RWPE2 (cell line): ENCODE measurements around the gene FABP3.

Source experiments
- ATAC-seq: fragments of 200-7000 bp; cut with Tn5 transposase; 3 replicates; pipeline ENCODE4 v1.9.1; 2021; ENCODE audit warnings: low read depth
- DNase-seq: peaks from one replicate; pipeline ENCODE4 v3.0.0-alpha.2; 2020; ENCODE audit warnings: low spot score
- H3K27ac ChIP-seq: fragments of 450-650 bp; 2 replicates; pipeline ENCODE4 v1.5.1; 2017; ENCODE audit warnings: mild to moderate bottlenecking; ENCODE audit not compliant: poor library complexity, severe bottlenecking
- H3K27me3 ChIP-seq: fragments of 250-450 bp; sonication (Bioruptor Pico); 2 replicates; pipeline ENCODE4 v1.5.1; 2021; ENCODE audit warnings: mild to moderate bottlenecking, moderate library complexity; ENCODE audit not compliant: insufficient read depth, poor library complexity, severe bottlenecking
- H3K36me3 ChIP-seq: fragments of 250-450 bp; sonication (Bioruptor Pico); 2 replicates; pipeline ENCODE4 v1.5.1; 2020; ENCODE audit warnings: low read depth, mild to moderate bottlenecking, moderate library complexity
- H3K4me1 ChIP-seq: fragments of 250-450 bp; sonication (Bioruptor Pico); 2 replicates; pipeline ENCODE4 v1.5.1; 2021; ENCODE audit warnings: mild to moderate bottlenecking, moderate library complexity; ENCODE audit not compliant: insufficient read depth, poor library complexity, severe bottlenecking
- H3K4me3 ChIP-seq: fragments of 250-450 bp; sonication (Bioruptor Pico); 2 replicates; pipeline ENCODE4 v1.5.1; 2021; ENCODE audit warnings: mild to moderate bottlenecking, moderate library complexity; ENCODE audit not compliant: severe bottlenecking
- H3K9me3 ChIP-seq: fragments of 250-450 bp; sonication (Bioruptor Pico); 2 replicates; pipeline ENCODE4 v1.5.1; 2021; ENCODE audit warnings: mild to moderate bottlenecking, moderate library complexity; ENCODE audit not compliant: severe bottlenecking
- CTCF ChIP-seq: fragments of 450-650 bp; IDR thresholded peaks from one replicate; pipeline ENCODE4 v1.5.1; 2017; ENCODE audit warnings: mild to moderate bottlenecking, moderate library complexity; ENCODE audit not compliant: poor library complexity, severe bottlenecking

Gene FABP3

DNA sequence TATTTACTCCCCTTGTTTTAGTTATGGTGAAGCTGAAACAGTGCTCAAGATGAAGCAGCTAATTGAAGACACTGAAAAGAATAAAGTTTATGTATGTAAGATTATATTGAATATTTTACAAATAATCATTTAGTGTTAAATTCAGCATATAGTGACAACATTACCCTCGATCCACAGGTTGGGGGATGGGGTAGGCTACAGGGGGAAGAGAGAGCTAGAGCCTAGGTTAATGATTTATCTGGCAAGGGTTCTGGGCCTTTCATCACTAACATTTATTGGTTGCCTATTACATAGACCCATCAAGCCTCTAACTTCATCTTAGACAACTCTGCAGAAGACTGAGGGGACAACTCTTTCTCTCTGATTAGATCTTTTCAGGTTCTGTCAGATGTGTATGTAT lies 54.7 kb downstream of the FABP3 start:
- peaks cover 75% of the 10 kb centered on the region for H3K36me3 ChIP-seq
- ATAC-seq = no peak

GRCh38 chr1:31315902-31316301 lies 57.0 kb downstream of the FABP3 start:
- DNase-seq (no peak), ATAC-seq (no peak)
- no peak overlapping the region for H3K4me3 ChIP-seq
- TF ChIP-seq CTCF = no peak
- no peaks in the 10 kb centered on the region for H3K27me3 ChIP-seq
- peaks cover 84% of the 10 kb centered on the region for H3K36me3 ChIP-seq
- no peaks in the 10 kb centered on the region for H3K4me1 ChIP-seq
- H3K27ac ChIP-seq = no peak overlapping the region
- no peaks in the 10 kb centered on the region for H3K9me3 ChIP-seq

More for the DNA sequence above, 54.7 kb downstream of the FABP3 start:
- Histone ChIP-seq H3K27me3 (no peaks in the 10 kb centered on the region), H3K27ac (no peak overlapping the region), H3K4me1 (no peaks in the 10 kb centered on the region), H3K9me3 (no peaks in the 10 kb centered on the region), H3K4me3 (no peak overlapping the region)
- no peak for DNase-seq
- no peak for TF ChIP-seq CTCF
